ENCODE measurements around the gene NOS2. TPM values are rescaled to one million over a fixed set of nuclear protein-coding genes. Genes with fewer than 3 reads are reported as not detected.

Gene NOS2
- total RNA-seq, 4 donors from 2014 or later, result 0.13 to 0.69 (median 0.33) TPM; not detected in 1

DNA sequence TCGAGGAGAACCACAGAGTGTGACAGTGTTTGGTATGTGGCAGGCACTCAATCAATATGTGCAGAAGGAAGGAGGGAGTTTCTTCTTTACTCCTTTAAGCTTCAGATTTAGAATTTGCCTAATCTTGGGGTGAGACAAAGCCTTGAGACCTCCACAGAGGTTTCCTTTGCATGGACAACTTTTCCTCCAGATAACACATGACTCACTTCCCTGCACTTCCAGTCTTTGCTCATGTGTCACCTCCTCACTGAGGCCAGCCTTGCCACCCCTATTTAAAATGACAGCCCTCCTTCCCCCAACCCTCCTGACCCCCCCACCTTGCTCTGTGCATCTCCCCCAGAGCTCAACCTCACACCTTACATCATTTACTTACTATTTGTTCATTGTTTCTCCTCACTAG is 17.4 kb upstream of the NOS2 start:
- DNase-seq (ENCODE audit: extremely low spot score), result no peak
- intact Hi-C loops (cut with DNase I), result no loop called here
- Histone ChIP-seq H3K36me3 (no peaks in the 10 kb centered on the region), H3K27me3 (no peaks in the 10 kb centered on the region), H3K27ac (replicated peaks in 1 of 4) (no peak overlapping the region), H3K9me3 (peaks cover 0 to 4% (median 0%) of the 10 kb centered on the region in 4 donors), H3K4me3 (no peak overlapping the region), H3K4me1 (peaks cover 0 to 16% (median 14%) of the 10 kb centered on the region in 4 donors)
- whole genome bisulfite sequencing, result 50% methylated on average over 1 of the region's 1 CpG
- TF ChIP-seq EP300 (IDR thresholded peaks at IDR 0.05), result no peak

GRCh38 chr17:27816946-27817345 is 16.6 kb upstream of the NOS2 start:
- Histone ChIP-seq H3K9me3 (peaks cover 0 to 2% (median 0%) of the 10 kb centered on the region in 4 donors), H3K27ac (replicated peaks in 1 of 4) (no peak overlapping the region), H3K27me3 (no peaks in the 10 kb centered on the region), H3K4me3 (no peak overlapping the region), H3K4me1 (peaks cover 0 to 16% (median 14%) of the 10 kb centered on the region in 4 donors), H3K36me3 (no peaks in the 10 kb centered on the region)
- intact Hi-C loops (cut with DNase I), result no loop called here
- WGBS, result 91% methylated on average over 3 of the region's 3 CpGs
- TF ChIP-seq POLR2AphosphoS5 (IDR thresholded peaks at IDR 0.05), result no peak
- TF ChIP-seq POLR2A (IDR thresholded peaks at IDR 0.05; ENCODE audit: low read depth), result no peak
- no peak for TF ChIP-seq EP300 (IDR thresholded peaks at IDR 0.05)
- TF ChIP-seq CTCF (IDR thresholded peaks at IDR 0.05), result no peak
- DNase-seq (ENCODE audit: extremely low spot score), result no peak

DNA sequence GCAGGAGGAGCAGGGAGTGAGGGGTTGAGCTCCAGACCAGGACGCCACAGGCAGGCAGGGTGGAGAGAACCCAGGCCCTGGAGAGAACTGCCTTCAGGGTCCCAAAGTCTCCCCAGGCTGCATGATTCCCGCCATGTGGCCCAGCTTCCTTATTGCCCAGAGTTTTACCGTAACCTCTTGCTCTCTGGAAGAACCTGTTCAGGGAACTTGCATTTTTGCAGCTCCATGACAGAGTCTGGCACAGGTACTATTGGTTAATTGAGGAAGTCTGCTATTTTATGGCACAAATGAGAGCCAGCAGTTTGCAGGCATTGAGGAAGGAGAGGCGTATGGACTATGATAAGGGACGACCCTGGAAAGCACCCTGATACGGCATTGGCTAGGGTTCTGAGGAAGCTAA is 11.6 kb upstream of the NOS2 start:
- Histone ChIP-seq H3K27me3 (no peaks in the 10 kb centered on the region), H3K4me3 (no peak overlapping the region), H3K36me3 (no peaks in the 10 kb centered on the region), H3K4me1 (peaks cover 0 to 3% (median 0%) of the 10 kb centered on the region in 4 donors), H3K9me3 (no peaks in the 10 kb centered on the region), H3K27ac (replicated peaks in 1 of 4) (no peak overlapping the region)
- DNase-seq (ENCODE audit: extremely low spot score), result no peak
- intact Hi-C loops (cut with DNase I), result no loop called here
- 83% methylated on average over 6 of the region's 6 CpGs for WGBS
- no peak for TF ChIP-seq POLR2AphosphoS5 (IDR thresholded peaks at IDR 0.05)
- TF ChIP-seq POLR2A (IDR thresholded peaks at IDR 0.05; ENCODE audit: low read depth), result no peak
- no peak for TF ChIP-seq CTCF (IDR thresholded peaks at IDR 0.05)
- TF ChIP-seq EP300 (IDR thresholded peaks at IDR 0.05), result no peak

DNA sequence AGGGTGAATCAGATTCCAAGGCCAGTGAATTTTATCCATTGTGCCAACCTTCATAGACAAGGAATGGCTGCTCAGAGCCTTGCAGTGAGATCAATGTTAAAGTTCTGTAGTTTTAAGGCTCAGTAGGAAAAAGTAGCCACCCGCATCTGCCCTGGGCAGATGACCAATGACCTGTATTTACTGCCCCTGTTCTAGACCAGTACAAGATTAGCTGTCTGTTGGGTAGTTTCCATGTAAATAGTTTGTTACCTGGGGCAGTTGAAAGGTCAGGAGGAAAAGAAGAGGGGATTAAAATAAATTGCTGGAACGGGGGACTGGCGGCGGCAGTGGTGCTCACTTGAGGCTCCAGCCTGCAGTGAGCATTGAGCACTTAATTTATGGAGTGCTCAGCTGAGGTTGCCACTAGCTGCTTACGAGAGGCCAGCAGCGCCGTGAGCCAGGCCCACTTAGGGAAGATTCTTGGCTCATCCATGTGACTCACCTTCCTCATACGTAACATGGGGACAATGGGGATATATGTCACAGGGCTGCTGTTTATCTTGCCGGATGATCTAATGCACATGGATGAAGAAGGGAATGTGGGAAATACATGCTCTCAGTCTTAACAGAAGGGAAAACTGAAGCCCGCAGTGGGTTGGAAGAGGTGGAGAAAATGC is 10.7 kb upstream of the NOS2 start:
- intact Hi-C loops (cut with DNase I), result no loop called here
- Histone ChIP-seq H3K27me3 (no peaks in the 10 kb centered on the region), H3K27ac (replicated peaks in 1 of 4) (no peak overlapping the region), H3K9me3 (no peaks in the 10 kb centered on the region), H3K4me1 (peaks cover under 1 to 5% (median 2%) of the 10 kb centered on the region in 4 donors), H3K4me3 (no peak overlapping the region), H3K36me3 (no peaks in the 10 kb centered on the region)
- 85% methylated on average over 10 of the region's 10 CpGs for WGBS
- DNase-seq (ENCODE audit: extremely low spot score), result no peak
- no peak for TF ChIP-seq CTCF (IDR thresholded peaks at IDR 0.05)
- no peak for TF ChIP-seq POLR2A (IDR thresholded peaks at IDR 0.05; ENCODE audit: low read depth)
- TF ChIP-seq EP300 (IDR thresholded peaks at IDR 0.05), result no peak
- no peak for TF ChIP-seq POLR2AphosphoS5 (IDR thresholded peaks at IDR 0.05)

DNA sequence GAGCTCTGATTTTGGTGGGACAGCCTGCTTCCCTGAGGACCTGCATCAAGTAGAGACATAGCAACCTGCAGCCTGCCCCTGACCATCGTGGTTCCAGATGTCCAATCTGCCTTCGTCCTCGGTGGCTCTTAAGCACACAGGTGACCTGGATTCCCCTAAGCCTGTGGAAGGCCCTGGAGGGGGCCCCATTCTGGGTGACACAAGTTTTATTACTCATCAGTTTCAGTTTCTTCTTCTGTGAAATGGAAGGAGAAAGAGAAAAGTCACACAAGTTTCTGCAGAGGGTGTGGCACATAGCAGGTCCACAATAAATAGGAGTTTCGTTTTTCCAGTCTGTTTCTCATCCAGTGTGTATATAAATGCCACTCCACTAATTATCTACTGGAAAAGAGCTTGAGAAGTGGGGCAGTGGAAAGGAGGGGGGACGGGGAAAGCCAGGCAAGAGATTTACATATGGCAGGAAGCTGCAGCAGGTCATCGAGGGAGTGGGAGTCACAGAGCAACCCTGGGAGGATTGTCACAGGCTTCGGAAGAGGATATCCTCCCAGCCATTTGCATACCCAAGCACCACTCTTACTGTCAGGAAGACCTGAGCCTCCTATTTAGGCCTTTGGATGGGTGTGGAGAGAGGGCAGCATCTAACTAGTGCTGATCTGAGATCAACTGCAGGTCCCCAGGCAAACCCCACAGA is 10.0 kb upstream of the NOS2 start:
- no peak for TF ChIP-seq EP300 (IDR thresholded peaks at IDR 0.05)
- no peak for TF ChIP-seq CTCF (IDR thresholded peaks at IDR 0.05)
- no peak for TF ChIP-seq POLR2A (IDR thresholded peaks at IDR 0.05; ENCODE audit: low read depth)
- no peak for DNase-seq (ENCODE audit: extremely low spot score)
- no peak overlapping the region for H3K4me3 ChIP-seq
- no peaks in the 10 kb centered on the region for H3K36me3 ChIP-seq
- 63% methylated on average over 7 of the region's 7 CpGs for WGBS
- intact Hi-C loops (cut with DNase I), result no loop called here
- no peaks in the 10 kb centered on the region for H3K27me3 ChIP-seq
- H3K4me1 ChIP-seq, result peaks cover 3 to 10% (median 7%) of the 10 kb centered on the region in 4 donors
- H3K9me3 ChIP-seq, result no peaks in the 10 kb centered on the region
- no peak overlapping the region for H3K27ac ChIP-seq (replicated peaks in 1 of 4)

All from esophagus muscularis mucosa (tissue), 4 donors.